Esophagus muscularis mucosa (tissue), 3 donors: Measurements from ENCODE around the gene VWA5B1.

Experiments
- POLR2AphosphoS5 ChIP-seq, 2 donors: sonication (generic); formaldehyde crosslinking; IDR thresholded peaks; one replicate each; pipeline ENCODE4 v1.6.1; 2017; ENCODE audit warnings: antibody characterized with exemption in 2 of 2
- TF ChIP-seq, protein P1 (sequence below), 3 experiments: fragments of 200-600 bp in 2 of 3; fragments of 450-650 bp in 1 of 3; sonication (generic) in 2 of 3; IDR thresholded peaks; one replicate each; pipeline ENCODE4 v1.5.1; 2017 to 2019; ENCODE audit warnings: antibody characterized with exemption in 3 of 3, mild to moderate bottlenecking in 2 of 3, moderate library complexity in 1 of 3

DNA sequence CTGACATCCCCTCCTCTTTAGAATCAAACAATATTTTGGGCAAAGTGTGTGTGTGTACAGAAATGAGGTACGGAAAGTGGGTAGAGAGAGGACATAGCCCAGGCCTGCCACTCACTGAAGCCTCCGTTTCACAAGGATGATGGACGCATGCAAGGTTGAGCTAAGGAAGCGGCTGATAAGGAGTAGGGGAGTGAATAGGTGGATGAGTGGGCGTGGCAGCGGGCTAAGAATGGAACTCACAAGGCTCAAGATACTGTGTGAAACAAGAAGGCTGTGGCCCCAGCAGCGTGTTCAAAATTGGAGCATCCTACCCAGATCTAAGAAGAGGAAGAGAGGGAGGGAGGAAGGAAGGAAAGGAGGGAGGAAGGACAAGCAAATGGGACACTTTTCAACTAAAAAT, 37.5 kb downstream of the VWA5B1 start:
- TF ChIP-seq, protein P1, sequence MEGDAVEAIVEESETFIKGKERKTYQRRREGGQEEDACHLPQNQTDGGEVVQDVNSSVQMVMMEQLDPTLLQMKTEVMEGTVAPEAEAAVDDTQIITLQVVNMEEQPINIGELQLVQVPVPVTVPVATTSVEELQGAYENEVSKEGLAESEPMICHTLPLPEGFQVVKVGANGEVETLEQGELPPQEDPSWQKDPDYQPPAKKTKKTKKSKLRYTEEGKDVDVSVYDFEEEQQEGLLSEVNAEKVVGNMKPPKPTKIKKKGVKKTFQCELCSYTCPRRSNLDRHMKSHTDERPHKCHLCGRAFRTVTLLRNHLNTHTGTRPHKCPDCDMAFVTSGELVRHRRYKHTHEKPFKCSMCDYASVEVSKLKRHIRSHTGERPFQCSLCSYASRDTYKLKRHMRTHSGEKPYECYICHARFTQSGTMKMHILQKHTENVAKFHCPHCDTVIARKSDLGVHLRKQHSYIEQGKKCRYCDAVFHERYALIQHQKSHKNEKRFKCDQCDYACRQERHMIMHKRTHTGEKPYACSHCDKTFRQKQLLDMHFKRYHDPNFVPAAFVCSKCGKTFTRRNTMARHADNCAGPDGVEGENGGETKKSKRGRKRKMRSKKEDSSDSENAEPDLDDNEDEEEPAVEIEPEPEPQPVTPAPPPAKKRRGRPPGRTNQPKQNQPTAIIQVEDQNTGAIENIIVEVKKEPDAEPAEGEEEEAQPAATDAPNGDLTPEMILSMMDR (IDR thresholded peaks at IDR 0.05), result no peak
- TF ChIP-seq POLR2AphosphoS5 (IDR thresholded peaks at IDR 0.05), result no peak
